Right forelimb (tissue), 1 donor: Measurements from ENCODE around the gene CYREN.

ENCODE experiments used
- DNase-seq: peaks from one replicate; pipeline ENCODE4 v3.0.0-alpha.2; 2018

The CYREN gene

GRCh38 chr7:135195968-135196629, 25.6 kb upstream of the CYREN start:
- no peak for DNase-seq

DNA sequence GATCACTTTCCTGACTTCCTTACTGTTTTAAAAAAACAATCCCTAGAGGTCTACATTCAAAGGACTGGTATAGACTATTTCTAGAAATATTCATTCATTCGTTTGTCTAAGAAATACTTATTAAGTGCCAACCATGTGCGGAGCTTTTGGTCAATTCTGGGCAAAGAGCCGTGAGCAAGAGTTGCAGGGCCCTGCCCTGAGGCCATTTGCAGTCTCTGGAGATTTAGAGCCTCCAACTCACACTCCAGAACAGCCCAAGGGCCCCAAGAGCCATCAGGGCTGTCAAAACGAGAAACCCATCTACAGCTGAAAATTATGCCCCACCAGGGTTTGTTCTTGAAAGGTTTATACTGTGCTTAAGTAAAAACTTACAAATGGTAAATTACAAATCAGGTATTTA, 24.6 kb upstream of the CYREN start:
- no peak for DNase-seq

GRCh38 chr7:135194494-135195095, 24.1 kb upstream of the CYREN start:
- no peak for DNase-seq

DNA sequence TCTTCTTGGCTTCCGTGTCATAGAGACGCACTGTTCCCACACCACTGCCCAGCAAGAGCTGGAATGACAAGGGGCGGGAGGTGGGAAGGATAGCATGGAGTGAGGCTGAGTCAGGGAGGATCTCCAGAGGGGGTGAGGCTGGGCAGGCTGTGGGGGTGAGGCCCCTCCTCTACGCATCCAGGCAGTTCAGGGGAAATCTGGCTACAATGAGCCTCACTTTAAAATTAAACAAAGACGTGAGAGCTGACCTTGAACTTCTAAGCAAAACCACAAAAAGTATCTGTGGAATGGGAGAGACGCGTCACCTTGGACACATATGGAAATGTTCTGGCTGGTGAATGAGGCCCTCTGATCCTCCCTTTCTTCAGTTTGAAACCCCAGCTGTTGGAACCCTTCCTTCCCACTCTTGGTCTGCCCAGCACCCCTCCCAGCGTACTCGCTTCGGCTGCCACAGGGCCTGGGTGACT, 23.1 kb upstream of the CYREN start:
- DNase-seq: no peak

DNA sequence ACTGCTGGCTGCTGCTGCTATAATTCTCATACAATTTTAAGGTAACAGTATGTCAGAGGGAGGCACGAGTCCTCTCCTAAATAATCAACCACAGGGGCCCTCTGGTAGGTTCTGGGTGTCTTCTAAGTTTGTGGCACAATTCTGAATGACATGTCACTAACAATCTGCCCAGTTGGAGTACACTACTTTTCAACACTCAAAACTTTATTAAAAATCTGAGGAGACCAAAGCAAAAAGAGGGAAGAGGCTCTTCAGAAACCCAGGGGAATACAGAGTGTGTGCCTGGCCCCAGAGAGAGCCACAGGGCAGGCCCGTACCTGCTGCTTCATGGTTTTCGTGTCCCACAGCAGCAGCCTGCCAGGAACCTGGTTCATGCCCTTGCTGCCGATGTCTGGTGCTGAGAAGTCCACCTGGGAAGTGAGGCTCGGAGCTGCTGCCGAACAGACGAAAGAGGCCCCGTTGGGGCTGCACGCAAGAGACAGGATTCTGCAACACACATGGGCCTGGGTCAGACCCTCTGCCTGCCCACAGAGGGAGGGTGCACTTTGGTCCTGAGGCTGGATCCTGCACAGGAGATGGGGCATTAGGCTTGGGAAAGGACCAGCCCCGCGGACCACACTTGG, 22.5 kb upstream of the CYREN start:
- DNase-seq: no peak

- no peak for DNase-seq
Observed at GRCh38 chr7:135190703-135191102, 20.2 kb upstream of the CYREN start.

DNA sequence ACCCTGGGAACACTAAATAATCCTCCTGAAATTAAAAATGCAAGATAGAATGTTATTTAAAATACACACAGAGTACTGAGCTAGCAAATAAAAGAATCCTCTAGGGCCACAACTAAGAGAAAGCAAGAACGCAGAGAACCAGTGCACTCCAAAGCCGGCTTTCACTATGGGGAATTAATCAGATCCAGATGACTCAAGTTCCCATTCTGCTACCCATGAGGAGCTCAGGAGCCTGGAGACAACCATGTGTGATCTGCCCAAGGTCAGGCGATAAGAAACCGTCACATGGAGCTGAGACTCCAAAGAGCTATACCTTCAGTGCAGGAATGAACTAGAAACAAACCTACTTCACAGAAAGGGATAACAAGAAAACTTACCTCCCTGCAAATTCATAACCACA, 19.5 kb upstream of the CYREN start:
- no peak for DNase-seq

GRCh38 chr7:135189221-135189662, 18.7 kb upstream of the CYREN start:
- DNase-seq: no peak

DNA sequence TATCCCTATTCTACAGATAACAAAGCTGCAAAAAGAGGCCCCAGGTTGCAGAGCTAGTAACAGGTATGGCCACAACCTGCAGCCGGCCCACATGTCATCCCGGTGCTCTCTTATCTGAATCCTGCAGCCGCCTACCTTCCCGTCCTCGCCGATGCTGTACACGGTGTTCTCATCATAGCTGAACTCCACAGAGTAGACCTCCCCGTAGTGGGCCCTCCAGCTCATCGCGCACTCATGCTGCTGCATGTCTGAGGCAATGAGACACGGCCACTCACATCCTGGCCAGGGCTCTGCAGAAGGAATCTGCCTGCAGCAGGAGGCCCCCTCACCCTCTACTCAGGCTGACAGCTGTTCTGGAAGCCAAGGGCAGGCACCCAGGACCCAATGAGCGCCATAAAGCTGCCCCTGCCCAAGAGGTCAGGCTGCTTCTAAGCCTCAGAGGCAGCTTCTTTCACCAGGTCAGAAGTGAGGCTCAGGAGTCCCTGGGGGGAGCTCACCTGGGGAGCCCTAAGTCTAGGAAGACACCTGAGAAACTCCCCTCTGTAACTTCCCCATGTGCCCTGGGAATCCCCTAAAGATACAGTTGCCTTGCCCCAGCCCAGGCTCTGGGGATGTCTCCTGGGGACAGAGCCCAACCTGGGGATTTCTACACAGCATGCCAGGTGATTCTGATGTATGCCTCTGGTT, 17.9 kb upstream of the CYREN start:
- DNase-seq: no peak

DNA sequence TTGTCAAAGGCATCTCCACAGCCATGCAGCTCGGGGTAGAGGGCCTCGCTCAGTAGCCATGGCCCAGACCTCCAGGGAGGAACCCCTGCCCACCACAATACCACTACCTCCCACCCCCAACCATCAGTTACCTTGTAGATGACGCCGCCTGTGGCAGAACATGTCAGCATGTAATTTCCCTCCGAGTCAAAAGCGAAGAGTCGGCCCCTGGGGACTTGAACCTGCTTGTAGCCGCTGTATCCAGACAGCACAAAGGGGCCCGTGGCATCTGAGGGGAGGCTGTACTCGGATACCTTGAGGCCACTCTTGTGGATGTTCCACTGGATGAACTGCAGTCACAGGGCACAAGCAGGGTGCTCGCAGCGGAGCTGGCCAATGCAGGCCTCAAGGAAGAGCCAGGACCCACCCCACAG, 16.3 kb upstream of the CYREN start:
- DNase-seq: no peak

DNA sequence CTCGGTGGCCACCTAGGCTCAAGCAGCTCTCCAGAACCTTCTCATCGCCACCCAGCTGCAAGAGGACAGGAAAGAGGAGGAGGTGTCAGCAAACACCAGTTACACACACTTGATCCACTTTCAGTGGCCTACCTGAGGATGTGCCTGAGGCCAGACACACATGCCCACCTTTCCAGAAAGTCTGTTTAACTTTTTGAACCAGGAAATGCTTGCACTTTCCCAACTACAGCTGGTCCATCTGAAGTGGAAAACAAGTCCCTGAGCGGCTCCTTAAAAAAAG, 15.7 kb upstream of the CYREN start:
- DNase-seq: no peak

GRCh38 chr7:135185471-135186260, 15.2 kb upstream of the CYREN start:
- no peak for DNase-seq

DNA sequence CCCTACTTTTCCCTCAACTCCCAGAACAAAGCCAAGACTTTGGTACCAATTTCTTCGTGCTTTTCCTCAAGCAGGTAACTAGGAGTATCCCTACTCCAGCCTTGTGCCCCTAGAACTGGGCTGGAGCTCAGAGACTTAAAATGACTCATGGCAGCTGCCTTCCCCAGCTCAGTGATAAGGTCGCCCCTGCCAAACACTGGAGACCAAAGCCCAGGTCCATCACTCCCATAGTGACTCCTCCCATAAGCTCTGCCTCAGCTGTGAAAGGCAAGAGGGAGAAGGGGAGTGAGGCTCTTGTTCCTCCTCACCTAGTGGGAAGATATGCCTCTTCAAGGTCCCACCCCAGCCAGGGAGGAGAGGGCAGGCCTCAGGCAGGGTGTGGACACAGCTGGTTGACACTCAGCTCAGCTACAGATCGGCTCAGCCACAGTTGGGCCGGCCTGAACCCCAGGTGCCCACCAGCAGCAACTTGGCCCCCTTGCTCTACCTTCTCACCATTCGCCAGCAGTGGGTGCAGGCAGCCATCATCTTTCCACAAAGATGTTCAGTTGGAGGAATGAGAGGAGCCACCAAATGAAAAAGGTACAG, 13.8 kb upstream of the CYREN start:
- no peak for DNase-seq

DNA sequence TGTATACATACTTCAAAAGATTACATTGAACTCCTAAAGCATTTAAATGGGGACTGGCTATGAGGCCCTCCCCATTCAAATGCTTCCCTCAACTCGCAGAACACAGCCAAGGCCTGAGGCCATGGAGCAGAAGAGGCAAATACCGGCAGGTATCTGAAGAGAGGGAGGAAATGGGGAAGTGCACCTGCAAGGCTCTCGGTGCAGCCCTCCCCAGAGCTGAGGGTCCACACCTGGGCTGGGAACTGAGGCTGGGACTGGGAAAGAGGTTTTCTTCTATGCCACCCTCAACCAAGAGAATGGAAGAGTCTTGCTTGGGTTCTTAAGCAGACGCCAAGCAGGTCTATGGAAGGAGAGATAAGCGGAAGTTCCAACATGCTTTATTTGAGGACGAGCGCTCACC, 13.0 kb upstream of the CYREN start:
- no peak for DNase-seq

DNA sequence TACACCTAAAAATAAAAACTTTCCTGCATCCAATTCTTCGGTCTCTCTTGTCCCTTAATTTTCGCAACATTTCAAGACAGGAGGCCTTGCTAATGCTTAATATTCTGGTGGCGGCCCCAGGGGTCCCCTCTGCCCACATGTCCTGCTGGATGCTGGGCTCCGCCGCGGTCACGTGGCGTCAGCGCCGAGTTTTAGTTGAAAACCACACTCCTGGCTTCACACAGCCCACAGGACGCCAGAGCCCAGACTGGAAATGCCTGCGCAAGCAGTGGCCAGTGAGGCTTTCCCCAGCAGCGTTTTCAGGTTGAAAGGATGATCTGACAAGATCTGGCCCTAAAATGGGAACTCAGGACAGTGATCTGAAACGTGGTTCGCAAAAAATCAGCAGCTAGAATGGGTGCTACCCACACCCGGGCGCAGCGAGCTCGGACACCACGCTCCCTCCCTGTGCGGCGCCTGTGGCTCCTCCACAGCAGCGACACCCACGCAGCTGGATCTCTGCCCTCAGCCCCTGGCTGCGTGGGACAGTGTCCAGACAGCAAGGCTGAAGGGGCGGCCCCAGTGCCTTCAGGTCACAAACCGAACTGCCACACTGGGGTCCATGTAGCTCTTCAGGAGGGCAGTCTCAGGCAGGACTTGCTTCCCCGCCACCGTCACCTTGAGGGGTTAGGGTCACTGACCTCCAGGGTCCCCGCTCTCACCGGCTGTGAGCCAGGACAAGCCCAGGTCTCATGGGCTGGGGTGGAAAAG, 11.6 kb upstream of the CYREN start:
- no peak for DNase-seq

GRCh38 chr7:135181261-135181928, 10.9 kb upstream of the CYREN start:
- DNase-seq: no peak

GRCh38 chr7:135180122-135180521, 9.6 kb upstream of the CYREN start:
- DNase-seq: no peak

GRCh38 chr7:135179321-135179925, 8.9 kb upstream of the CYREN start:
- no peak for DNase-seq

GRCh38 chr7:135178364-135178763, 7.9 kb upstream of the CYREN start:
- DNase-seq: no peak

DNA sequence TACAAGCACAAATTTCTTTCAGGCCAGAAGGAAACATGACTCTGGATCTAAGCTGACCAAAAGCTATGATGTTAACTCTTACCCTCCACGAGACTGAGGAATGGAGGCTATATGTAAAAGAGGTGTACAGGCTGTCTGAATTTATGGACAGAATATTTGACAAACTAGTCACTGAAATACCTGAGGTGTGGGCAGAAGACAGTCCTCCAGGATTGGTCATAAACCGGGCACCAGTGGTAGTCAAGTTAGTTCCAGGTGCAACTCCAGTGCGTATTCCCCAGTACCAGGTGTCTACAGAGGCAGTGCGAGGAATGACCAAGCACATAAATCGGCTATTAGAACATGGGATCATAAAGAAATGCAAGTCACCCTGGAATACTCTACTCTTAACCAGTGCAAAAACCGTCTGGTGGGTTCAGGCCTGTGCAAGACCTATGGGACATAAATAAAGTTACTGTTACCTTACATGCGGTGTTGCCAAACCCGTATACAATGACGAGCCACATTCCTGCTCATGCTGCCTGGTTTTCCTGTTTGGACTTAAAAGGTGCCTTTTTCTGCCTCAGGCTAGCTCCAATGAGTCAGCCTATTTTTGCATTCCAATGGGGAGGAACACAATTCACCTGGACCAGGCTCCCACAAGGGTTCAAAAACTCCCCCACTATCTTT, 6.7 kb upstream of the CYREN start:
- DNase-seq: no peak
